GM12874 (cell line): ENCODE data around the gene ITGAL.

ENCODE experiments used
- CTCF ChIP-seq: IDR thresholded peaks from 2 replicates; pipeline ENCODE4 v1.5.1; 2011; ENCODE audit warnings: low read depth, mild to moderate bottlenecking, control low read depth, low read length, moderate library complexity; ENCODE audit not compliant: insufficient read depth

ITGAL gene

GRCh38 chr16:30464078-30464477 is 8.5 kb upstream of the ITGAL start:
- no peak for TF ChIP-seq CTCF

- no peak for TF ChIP-seq CTCF
Observed at GRCh38 chr16:30470170-30470512, 2.4 kb upstream of the ITGAL start.

GRCh38 chr16:30470632-30470995 is 1.9 kb upstream of the ITGAL start:
- TF ChIP-seq CTCF: no peak

GRCh38 chr16:30473231-30474073 is 910 bp downstream of the ITGAL start:
- no peak for TF ChIP-seq CTCF

GRCh38 chr16:30474074-30474452 is 1.5 kb downstream of the ITGAL start:
- TF ChIP-seq CTCF: no peak

- no peak for TF ChIP-seq CTCF
Observed at GRCh38 chr16:30474684-30475083, 2.1 kb downstream of the ITGAL start.

- no peak for TF ChIP-seq CTCF
Observed at GRCh38 chr16:30476991-30477390, 4.4 kb downstream of the ITGAL start.
